Body of pancreas (tissue), 4 donors: ENCODE results near the gene AGAP1. TPM values are rescaled to one million over a fixed set of nuclear protein-coding genes. Genes with fewer than 3 reads are reported as not detected.

Experiments used
- ATAC-seq: fragments of 150-250 bp; one replicate; pipeline ENCODE4 v1.9.1; 2016
- DNase-seq, 4 donors: peaks; one replicate each; pipeline ENCODE4 v3.0.0-alpha.2; 2019
- H3K27ac ChIP-seq, 4 donors: fragments of 200-600 bp; sonication (generic); 1 replicate in 3 of 4; 2 replicates in 1 of 4; pipeline versions ENCODE4 v1.5.1 to v1.6.1; 2016 to 2019; ENCODE audit warnings: mild to moderate bottlenecking in 1 of 4, mixed read lengths in 1 of 4, moderate library complexity in 1 of 4
- H3K27me3 ChIP-seq, 2 donors: fragments of 200-600 bp; sonication (generic); one replicate each; pipeline ENCODE4 v1.6.0; 2016; ENCODE audit warnings: mild to moderate bottlenecking in 1 of 2
- H3K36me3 ChIP-seq, 2 donors: fragments of 200-600 bp; sonication (generic); replicated peaks in 1 of 2; 2 replicates each; pipeline ENCODE4 v1.5.1; 2016; ENCODE audit warnings: low read depth in 2 of 2; ENCODE audit not compliant: insufficient read depth in 1 of 2
- H3K4me1 ChIP-seq: fragments of 200-600 bp; sonication (generic); one replicate; pipeline ENCODE4 v1.6.0; 2016
- H3K4me3 ChIP-seq, 2 donors: fragments of 200-600 bp; sonication (generic); 1 replicate in 1 of 2; 2 replicates in 1 of 2; pipeline ENCODE4 v1.5.1; 2016 to 2019
- H3K9me3 ChIP-seq, 3 donors: fragments of 200-600 bp; sonication (generic); 1 replicate in 2 of 3; 2 replicates in 1 of 3; pipeline ENCODE4 v1.5.1; 2016
- CTCF ChIP-seq, 7 experiments: fragments of 450-650 bp in 4 of 7; fragments of 200-600 bp in 3 of 7; sonication (generic) in 3 of 7; IDR thresholded peaks; one replicate each; pipeline ENCODE4 v1.5.1; 2016 to 2019; ENCODE audit warnings: antibody characterized with exemption in 7 of 7
- POLR2A ChIP-seq, 3 donors: fragments of 450-650 bp; IDR thresholded peaks; one replicate each; pipeline ENCODE4 v1.6.1; 2016; ENCODE audit warnings: antibody characterized with exemption in 3 of 3, mild to moderate bottlenecking in 2 of 3
- WGBS, 2 donors: methylation state at CpG; one replicate each; pipeline ENCODE4 v1.1.5; 2017; 5-methylcytosine and 5-hydroxymethylcytosine counted together
- intact Hi-C: fragments of 100-400 bp; cut with DNase I; formaldehyde crosslinking; loops from one replicate; pipeline ENCODE4 v1.15.1; 2023
- total RNA-seq, 2 donors: library from RNA; depleted of rRNA; stranded (reverse); fragments of >200 nt; gene quantifications; one replicate each; pipeline ENCODE4 v1.1.0, GENCODE V29; 2016

AGAP1 gene
- total RNA-seq, 2 donors from 2014 or later: 21.3 to 32.6 TPM

DNA sequence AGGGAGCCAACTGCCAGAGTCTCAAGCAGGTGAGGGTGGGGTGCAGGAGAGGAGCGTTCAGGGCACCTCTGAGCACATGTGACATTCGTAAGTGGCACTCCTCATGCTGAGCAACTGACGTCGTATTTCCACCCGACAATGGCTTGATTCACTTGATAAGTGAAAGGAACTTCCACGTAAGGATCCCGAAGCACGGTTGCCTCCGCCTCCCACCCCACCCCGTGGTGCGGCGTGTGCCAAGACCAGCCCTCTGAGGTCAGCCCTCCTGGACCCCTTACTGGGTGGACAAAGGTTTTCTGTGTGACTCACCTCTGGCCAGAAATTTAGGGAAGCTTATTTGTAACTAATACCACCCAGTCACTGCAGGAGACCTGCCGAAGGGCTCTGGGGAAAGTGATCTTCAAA, 59.9 kb downstream of the AGAP1 start:
- no peaks in the 10 kb centered on the region for H3K27me3 ChIP-seq
- intact Hi-C loops: no loop called here
- H3K4me1 ChIP-seq: peaks cover 55% of the 10 kb centered on the region
- DNase-seq (peak; percentile 32 to 55 (median 48)), ATAC-seq (peak; percentile 70)
- H3K36me3 ChIP-seq: no peaks in the 10 kb centered on the region
- peak overlapping the region in 3 of 4 donors; percentile 52 to 62 (median 54) for H3K27ac ChIP-seq
- WGBS, 2 donors: 56 to 76% methylated on average over 11 to 13 of the region's 13 CpGs
- H3K4me3 ChIP-seq: no peak overlapping the region
- TF ChIP-seq POLR2A (IDR thresholded peaks at IDR 0.05): peak in 1 of 3 donors; percentile 3
- no peak for TF ChIP-seq CTCF (IDR thresholded peaks at IDR 0.05)
- H3K9me3 ChIP-seq: no peaks in the 10 kb centered on the region

- ATAC-seq (no peak), DNase-seq (no peak)
- Histone ChIP-seq H3K27me3 (no peaks in the 10 kb centered on the region), H3K9me3 (no peaks in the 10 kb centered on the region), H3K36me3 (no peaks in the 10 kb centered on the region), H3K27ac (peak overlapping the region in 3 of 4 donors; percentile 52 to 62 (median 54)), H3K4me3 (no peak overlapping the region), H3K4me1 (peaks cover 58% of the 10 kb centered on the region)
- intact Hi-C loops: no loop called here
- WGBS, 2 donors: 88 to 92% methylated on average over 6 of the region's 6 CpGs
- no peak for TF ChIP-seq CTCF (IDR thresholded peaks at IDR 0.05)
Measured at GRCh38 chr2:235554385-235554784, 60.5 kb downstream of the AGAP1 start.

GRCh38 chr2:235554936-235555335, 61.1 kb downstream of the AGAP1 start:
- WGBS, 2 donors: 88 to 92% methylated on average over 8 to 9 of the region's 9 CpGs

GRCh38 chr2:235555371-235555770, 61.5 kb downstream of the AGAP1 start:
- ATAC-seq (no peak), DNase-seq (peak in 1 of 4 donors; percentile 20)
- TF ChIP-seq CTCF (IDR thresholded peaks at IDR 0.05) (no peak), POLR2A (IDR thresholded peaks at IDR 0.05) (no peak)
- no peaks in the 10 kb centered on the region for H3K27me3 ChIP-seq
- no peaks in the 10 kb centered on the region for H3K36me3 ChIP-seq
- no peak overlapping the region for H3K4me3 ChIP-seq
- peaks cover 59% of the 10 kb centered on the region for H3K4me1 ChIP-seq
- no peaks in the 10 kb centered on the region for H3K9me3 ChIP-seq
- WGBS, 2 donors: 68 to 72% methylated on average over 4 to 6 of the region's 6 CpGs
- intact Hi-C loops: no loop called here
- H3K27ac ChIP-seq: no peak overlapping the region

More at GRCh38 chr2:235554936-235555335, 61.1 kb downstream of the AGAP1 start:
- H3K27ac ChIP-seq: peak overlapping the region in 1 of 4 donors; percentile 62
- ATAC-seq (no peak), DNase-seq (no peak)
- no peaks in the 10 kb centered on the region for H3K36me3 ChIP-seq
- no peaks in the 10 kb centered on the region for H3K27me3 ChIP-seq
- no peak for TF ChIP-seq CTCF (IDR thresholded peaks at IDR 0.05)
- no peak for TF ChIP-seq POLR2A (IDR thresholded peaks at IDR 0.05)
- no peak overlapping the region for H3K4me3 ChIP-seq
- intact Hi-C loops: no loop called here
- no peaks in the 10 kb centered on the region for H3K9me3 ChIP-seq
- H3K4me1 ChIP-seq: peaks cover 59% of the 10 kb centered on the region

- Histone ChIP-seq H3K27ac (no peak overlapping the region), H3K36me3 (no peaks in the 10 kb centered on the region), H3K4me1 (peaks cover 64% of the 10 kb centered on the region), H3K27me3 (no peaks in the 10 kb centered on the region), H3K9me3 (no peaks in the 10 kb centered on the region), H3K4me3 (no peak overlapping the region)
- TF ChIP-seq POLR2A (IDR thresholded peaks at IDR 0.05) (no peak), CTCF (IDR thresholded peaks at IDR 0.05) (no peak)
- 70 to 95% methylated on average over 2 to 3 of the region's 3 CpGs for WGBS, 2 donors
- intact Hi-C loops: no loop called here
- DNase-seq (no peak), ATAC-seq (no peak)
Measured at GRCh38 chr2:235556086-235556485, 62.2 kb downstream of the AGAP1 start.
